ENCODE data around the gene USP13. TPM values are rescaled to one million over a fixed set of nuclear protein-coding genes. Genes with fewer than 3 reads are reported as not detected.

Gene USP13
- total RNA-seq, 1 experiment from 2014 or later, result 22.7 TPM

- TF ChIP-seq POLR2AphosphoS5 (IDR thresholded peaks at IDR 0.05; ENCODE audit: low read depth, low read length) (no peak), ZBTB33 (IDR thresholded peaks at IDR 0.05; ENCODE audit: extremely low read depth, insufficient replicate concordance, low read length) (no peak), POLR2A (IDR thresholded peaks at IDR 0.05; ENCODE audit: borderline replicate concordance, extremely low read depth, insufficient read depth, insufficient read length) (no peak), YY1 (IDR thresholded peaks at IDR 0.05; ENCODE audit: extremely low read depth, insufficient replicate concordance, low read depth, low read length) (no peak)
Observed at GRCh38 chr3:179720196-179720595, 67.4 kb downstream of the USP13 start (continued).

GRCh38 chr3:179723617-179724016, 70.8 kb downstream of the USP13 start:
- H4K20me1 ChIP-seq (ENCODE audit: insufficient read depth), result no peaks in the 10 kb centered on the region
- no peaks in the 10 kb centered on the region for H3K79me2 ChIP-seq (ENCODE audit: insufficient read depth, low read length)
- ATAC-seq (no peak), DNase-seq (ENCODE audit: low read depth, low spot score) (no peak)
- H3K36me3 ChIP-seq (ENCODE audit: control insufficient read depth in 1 of 2, insufficient read depth in 2 of 2, low read length in 2 of 2), result peaks cover 0 to 4% of the 10 kb centered on the region in 2 experiments; a peak in 1 of 4 replicates
- no peaks in the 10 kb centered on the region for H3K27me3 ChIP-seq (ENCODE audit: insufficient read depth, low read length)
- no peak overlapping the region for H3K27ac ChIP-seq (ENCODE audit: low read depth, low read length)
- no peak overlapping the region for H3K9ac ChIP-seq (ENCODE audit: low read length)
- no peaks in the 10 kb centered on the region for H3K9me3 ChIP-seq (ENCODE audit: control insufficient read depth in 1 of 2, insufficient read depth in 1 of 2, low read depth in 1 of 2, low read length in 2 of 2)
- no peaks in the 10 kb centered on the region for H3K4me1 ChIP-seq (ENCODE audit: control insufficient read depth in 1 of 2, insufficient read depth in 2 of 2, low read length in 2 of 2)
- no TSS peak for BruUV-seq (replicated peaks)
- no peak for TF ChIP-seq EZH2 (IDR thresholded peaks at IDR 0.05)
- H3K9me2 ChIP-seq (ENCODE audit: insufficient read depth), result no peaks in the 10 kb centered on the region
- ChIA-PET RAD21 (ENCODE audit: low non-redundant PET in 1 of 2, low total read pairs in 2 of 2, uncharacterized antibody in 2 of 2, unreplicated experiment in 2 of 2) (no interaction called here), CTCF (no interaction called here), POLR2A (no interaction called here)
- intact Hi-C loops (cut with micrococcal nuclease), result no loop called here
- no peak overlapping the region for H3K4me2 ChIP-seq (ENCODE audit: low read length)
- H3K4me3 ChIP-seq (replicated peaks in 1 of 2; ENCODE audit: low read depth in 1 of 2, low read length in 2 of 2), result no peak overlapping the region
- no peak overlapping the region for H2AFZ ChIP-seq (ENCODE audit: low read depth, low read length, poor library complexity, severe bottlenecking)

All from HCT116 (cell line).